Mammary microvascular endothelial cell (primary cell): ENCODE data around the gene HLA-DMA. TPM values are rescaled to one million over a fixed set of nuclear protein-coding genes. Genes with fewer than 3 reads are reported as not detected.

Experiments
- total RNA-seq: library from RNA; depleted of rRNA; stranded (reverse); fragments of >200 nt; gene quantifications from 2 replicates; pipeline ENCODE4 v1.2.3, GENCODE V29; 2015

Gene HLA-DMA
- 2.3 and 4.9 TPM in 2 replicates for total RNA-seq

DNA sequence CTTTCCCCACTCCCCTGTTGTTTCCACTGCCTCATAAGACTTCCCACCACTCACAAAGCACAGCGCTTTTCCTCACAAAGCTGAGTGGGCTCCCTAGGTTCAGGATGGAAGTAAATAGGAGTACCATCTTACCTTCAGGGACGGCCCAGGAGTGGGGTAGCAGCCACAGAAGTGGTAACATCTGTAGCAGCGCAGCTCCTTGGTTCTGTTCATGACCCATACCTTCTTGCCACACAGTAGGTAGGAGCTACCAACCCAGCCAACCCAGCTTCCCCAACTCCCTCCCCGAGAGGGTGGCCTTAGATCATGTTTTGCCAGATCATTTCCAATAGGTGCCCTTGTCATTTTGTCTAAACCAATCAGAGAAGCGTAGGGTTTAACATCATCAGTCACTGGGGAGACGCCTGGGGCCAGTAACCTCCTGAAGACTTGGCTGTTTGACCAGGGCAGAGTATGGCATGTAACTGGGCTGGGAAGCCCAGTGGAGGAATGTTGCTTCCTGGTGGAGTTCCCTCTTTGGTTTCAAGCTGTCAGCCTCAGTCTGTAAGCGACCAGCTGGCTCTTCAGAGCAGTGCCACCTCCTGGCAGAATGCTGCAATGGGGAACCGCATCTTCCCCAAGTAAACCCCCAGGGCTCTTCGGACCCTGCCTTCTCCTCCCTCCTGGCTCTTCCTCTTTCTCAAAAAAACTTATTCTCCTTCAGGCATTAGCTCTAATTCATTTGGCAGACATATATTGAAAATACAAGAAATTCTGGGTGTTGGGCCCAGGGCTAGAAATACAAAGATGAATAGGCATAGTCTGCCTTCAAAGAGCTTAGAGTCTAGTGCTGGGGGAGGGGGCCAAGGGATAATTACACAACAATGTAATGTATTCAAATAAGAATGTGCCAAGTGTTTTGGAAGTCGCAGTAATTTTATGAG, at the start of gene HLA-DMA:
Gene HLA-DMA (minus strand): TSS at position 281 of the 923 bp plus-strand sequence. CDS start 61 bp downstream, at position 220.

DNA sequence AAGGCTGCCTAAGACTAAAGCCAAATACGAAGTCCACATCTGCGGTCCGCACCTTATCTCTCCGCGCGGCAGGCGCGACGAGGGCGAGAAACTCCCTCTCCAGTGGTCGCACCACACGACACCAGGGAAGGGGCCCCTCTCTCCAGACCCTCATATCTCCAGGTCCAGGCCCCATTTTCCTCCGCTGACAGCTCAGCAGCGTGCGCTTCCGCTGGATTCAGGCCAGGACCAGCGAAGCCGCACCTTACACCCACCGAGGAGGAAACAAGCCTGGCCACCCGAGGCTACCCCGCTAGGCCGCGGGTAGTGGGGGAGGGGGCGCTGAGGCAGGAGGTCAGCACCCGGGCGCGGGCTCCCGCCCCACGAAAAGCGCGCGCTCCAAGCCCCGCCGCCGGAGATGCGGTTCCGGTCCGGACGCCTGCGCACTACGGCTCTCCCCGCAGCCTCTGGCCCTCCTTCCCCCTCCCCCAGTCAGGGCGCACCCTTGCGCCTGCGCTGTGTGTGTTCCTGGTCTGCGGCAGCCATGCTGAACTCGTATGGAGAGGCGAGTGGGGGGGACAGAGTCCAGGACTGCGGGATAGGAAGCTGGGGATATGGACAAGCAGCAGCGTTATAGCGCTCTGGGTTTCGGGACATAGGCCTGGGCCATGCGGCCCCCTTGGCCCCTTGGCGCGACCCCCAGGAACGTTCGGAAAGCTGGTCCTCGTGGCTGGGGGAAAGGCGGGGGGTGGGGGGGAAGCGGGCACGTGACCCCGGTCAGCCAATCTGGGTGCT, 15.4 kb upstream of the HLA-DMA start, which contains the start of gene BRD2:
Gene BRD2 (plus strand): TSS at position 502 of the 774 bp plus-strand sequence. CDS start 4,305 bp downstream, outside the sequence.

DNA sequence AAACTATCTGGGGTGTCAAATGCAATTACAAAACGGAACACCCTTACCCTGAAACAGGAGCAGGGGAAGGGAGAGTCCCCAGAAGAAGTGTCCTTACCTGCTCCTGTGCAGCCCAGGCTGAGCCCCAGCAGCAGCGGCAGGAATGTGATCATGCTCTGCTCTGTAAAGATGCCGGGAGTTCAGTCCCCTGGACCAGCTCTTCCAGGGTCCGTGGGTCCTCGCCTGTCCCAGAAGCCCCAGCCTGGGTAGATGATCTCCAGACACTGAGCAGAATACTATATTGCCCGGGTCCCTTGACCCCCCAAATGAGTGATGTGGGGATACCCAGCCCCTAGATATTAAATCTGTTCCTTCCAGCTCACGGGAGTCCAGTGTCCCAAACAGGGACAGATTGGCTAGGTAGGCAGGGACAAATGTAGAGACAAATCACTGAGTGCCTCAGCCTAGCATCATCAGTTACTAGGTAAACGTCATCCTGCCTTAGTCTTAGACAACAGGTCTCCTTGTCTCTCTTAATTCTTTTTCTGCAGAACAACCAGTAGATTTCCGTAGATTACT, 12.2 kb downstream of the HLA-DMA start, which contains the start of gene HLA-DMB:
Gene HLA-DMB (minus strand): TSS at position 373 of the 558 bp plus-strand sequence. CDS start 221 bp downstream, at position 152.

Other genes with a start within 250 kb of the HLA-DMA start
- gene HLA-DQA2, start 211.7 kb downstream of the HLA-DMA start, total RNA-seq: not detected in 2 replicates
- gene HLA-DQB2, start 189.6 kb downstream of the HLA-DMA start, total RNA-seq: not detected in 2 replicates
- 0.10 and 0.13 TPM in 2 replicates for gene HLA-DOB, start 136.1 kb downstream of the HLA-DMA start, total RNA-seq
- 31.0 and 34.9 TPM in 2 replicates for gene TAP2, start 114.4 kb downstream of the HLA-DMA start, total RNA-seq
- gene PSMB8, start 109.0 kb downstream of the HLA-DMA start, total RNA-seq: 158 and 164 TPM in 2 replicates
- gene TAP1, start 99.4 kb downstream of the HLA-DMA start, total RNA-seq: 111 and 118 TPM in 2 replicates
- gene PSMB9, start 98.9 kb downstream of the HLA-DMA start, total RNA-seq: 135 and 157 TPM in 2 replicates
- gene HLA-DMB, start 12.1 kb downstream of the HLA-DMA start, total RNA-seq: 1.2 and 1.3 TPM in 2 replicates
- gene BRD2, start 15.5 kb upstream of the HLA-DMA start, total RNA-seq: 98.5 and 99.9 TPM in 2 replicates
- gene HLA-DOA, start 56.5 kb upstream of the HLA-DMA start, total RNA-seq: not detected in 2 replicates
- gene HLA-DPA1, start 120.6 kb upstream of the HLA-DMA start, total RNA-seq: 9.8 and 28.3 TPM in 2 replicates
- 31.0 and 37.8 TPM in 2 replicates for gene HLA-DPB1, start 122.9 kb upstream of the HLA-DMA start, total RNA-seq
- gene COL11A2, start 239.4 kb upstream of the HLA-DMA start, total RNA-seq: 0.07 and 0.15 TPM in 2 replicates
- 12.9 and 17.4 TPM in 2 replicates for gene RXRB, start 247.6 kb upstream of the HLA-DMA start, total RNA-seq
- gene SLC39A7, start 247.8 kb upstream of the HLA-DMA start, total RNA-seq: 75.7 and 93.8 TPM in 2 replicates